Measurements from ENCODE around the gene ZNF670.

DNA sequence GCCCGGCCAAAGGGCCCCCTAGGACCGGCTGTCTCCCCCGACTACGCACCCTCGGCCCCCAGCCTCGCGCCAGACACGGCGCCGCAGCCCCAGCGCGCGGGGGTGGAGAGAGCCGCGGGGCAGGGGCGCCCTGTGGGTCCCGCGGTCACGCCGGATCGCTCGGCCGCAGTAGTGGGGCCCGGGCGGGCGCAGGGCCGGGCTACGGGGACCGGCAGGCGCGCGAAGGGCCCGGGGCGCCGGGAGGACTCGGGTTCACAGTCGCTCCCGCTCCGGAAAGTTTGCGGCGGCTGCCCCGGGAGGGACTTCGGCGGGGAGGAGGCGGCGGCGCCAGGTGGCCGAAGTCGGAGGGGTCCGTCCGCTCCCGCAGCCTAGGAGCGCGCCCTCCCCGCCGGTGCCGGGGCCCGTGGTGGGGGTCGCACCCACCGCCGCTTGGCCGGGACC lies 32.7 kb upstream of the ZNF670 start:
- TF ChIP-seq EZH2 (IDR thresholded peaks at IDR 0.05; ENCODE audit: low read length, unreplicated experiment) (no peak), CTCF (conservative IDR thresholded peaks at IDR 0.05; ENCODE audit: low read depth, low read length) (no peak)

Data from PC-3 (cell line).